Measurements from ENCODE around the gene ZNF428.
"Not testable (repeated sequence)": the region's sequence is repeated elsewhere in the genome, so short reads cannot be mapped to it uniquely, and the experiment has no call there.

ZNF428 gene

DNA sequence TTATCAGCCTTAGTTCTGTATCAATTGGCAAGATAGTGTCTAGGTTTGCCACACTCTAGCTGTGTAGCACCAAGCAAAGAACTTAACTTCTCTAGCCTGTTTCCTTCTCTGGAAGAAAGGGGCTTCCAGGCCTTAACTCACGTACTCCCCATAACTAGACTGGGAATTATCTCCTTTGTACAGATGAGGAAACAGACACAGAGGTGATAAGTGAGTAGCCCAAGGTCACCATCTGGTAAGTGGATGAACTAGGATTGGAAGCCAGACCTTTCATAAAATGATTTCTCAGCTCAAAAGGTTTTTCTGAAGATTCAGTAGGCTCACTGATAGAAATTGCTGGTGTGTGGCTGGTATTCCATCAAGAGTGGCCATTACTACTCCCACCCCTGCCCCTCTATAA, 3.1 kb downstream of the ZNF428 start:
- no peak for DNase-seq

GRCh38 chr19:43612374-43612773, 7.1 kb downstream of the ZNF428 start:
- no peak for DNase-seq

DNA sequence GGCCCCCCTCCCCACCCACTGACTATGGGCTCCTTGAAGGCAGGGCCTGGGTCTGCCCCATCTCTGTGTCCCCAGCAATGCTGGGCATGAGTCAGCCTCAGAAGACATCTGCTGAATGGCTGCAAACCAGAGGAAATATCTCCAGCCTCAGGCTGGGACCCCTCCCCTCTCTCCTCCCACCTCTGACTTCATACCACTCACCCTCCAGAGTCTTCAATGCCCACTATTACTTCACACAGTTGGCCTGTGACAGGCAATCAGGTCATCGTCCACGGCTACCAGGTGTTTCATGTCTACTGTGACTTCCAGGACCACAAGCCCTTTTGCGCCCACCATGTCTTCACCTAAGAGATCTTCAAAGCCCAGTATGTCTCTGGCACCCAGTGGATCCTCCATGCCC, 7.6 kb downstream of the ZNF428 start, which contains the start of gene SRRM5:
Gene SRRM5 (plus strand): TSS at position 301 of the 400 bp plus-strand sequence. CDS start 34 bp downstream, at position 335.
- no peak for DNase-seq

DNA sequence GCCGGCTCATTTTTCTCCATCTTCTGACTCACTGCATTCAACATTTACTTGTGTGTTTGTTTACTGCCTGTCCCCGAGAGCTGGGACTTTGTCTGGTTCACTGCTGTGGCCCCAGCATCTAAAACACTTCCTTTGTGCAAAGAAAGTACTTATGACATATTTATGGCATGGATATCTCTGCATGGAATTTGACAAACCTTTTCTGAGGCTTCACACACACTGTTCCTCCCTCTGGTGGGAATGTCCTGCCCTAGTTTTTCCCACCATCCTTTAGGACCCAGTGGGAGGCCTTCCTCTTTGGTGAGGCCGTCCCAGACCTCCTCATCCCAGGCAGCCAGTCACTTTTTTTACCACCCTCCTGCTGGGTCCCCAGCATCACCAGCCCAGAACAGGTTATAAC, 8.9 kb downstream of the ZNF428 start:
- DNase-seq, result no peak

- DNase-seq, result no peak
Observed at GRCh38 chr19:43609872-43610271, 9.6 kb downstream of the ZNF428 start.

DNA sequence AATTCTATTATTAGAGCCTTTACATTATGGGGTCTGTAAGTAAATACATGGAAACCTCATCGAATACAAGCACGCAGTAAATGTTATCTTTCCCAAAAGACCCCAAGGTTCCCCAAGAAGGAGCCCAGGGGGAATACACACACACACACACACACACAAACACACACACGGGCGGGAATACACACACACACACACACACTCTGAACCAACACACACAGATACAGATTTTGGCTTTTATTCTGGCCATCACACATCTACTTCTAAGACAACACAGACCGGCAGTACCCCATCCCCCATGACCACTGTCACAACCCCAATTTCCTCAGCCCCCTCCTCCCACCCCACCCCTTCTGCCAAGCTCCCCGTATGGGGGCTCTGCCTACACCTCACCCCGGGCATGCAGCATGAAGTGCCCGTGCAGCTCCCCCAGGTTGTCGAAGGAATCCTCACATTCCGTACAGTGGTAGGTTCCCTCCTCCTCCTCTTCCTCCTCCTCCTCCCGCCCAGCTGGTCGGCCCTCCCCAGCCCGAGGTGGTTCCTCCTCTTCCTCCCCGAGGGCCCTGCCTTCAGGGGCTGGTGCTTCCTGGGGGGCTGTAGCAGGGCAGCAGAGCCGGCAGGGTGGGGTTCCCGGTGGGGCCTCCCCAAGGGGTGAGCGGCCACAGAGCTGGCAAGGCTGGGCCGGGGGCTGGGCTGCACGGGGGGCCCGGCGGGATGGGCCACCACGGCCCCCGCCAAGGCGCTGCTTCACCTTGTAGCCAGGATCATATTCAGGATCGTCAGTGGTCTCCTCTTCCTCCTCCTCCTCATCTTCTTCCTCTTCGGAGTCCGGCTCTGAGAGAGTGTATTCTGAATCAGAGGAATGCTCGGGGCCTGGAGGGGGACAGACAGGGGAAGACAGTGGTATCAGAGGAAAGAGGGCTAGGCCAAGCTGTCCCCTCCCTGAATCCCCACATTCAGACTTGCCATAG, 11.9 kb downstream of the ZNF428 start:
- DNase-seq, result no peak

GRCh38 chr19:43606569-43607229, 12.7 kb downstream of the ZNF428 start:
- no peak for DNase-seq

- no peak for DNase-seq
Observed at GRCh38 chr19:43605875-43606568, 13.4 kb downstream of the ZNF428 start.

DNA sequence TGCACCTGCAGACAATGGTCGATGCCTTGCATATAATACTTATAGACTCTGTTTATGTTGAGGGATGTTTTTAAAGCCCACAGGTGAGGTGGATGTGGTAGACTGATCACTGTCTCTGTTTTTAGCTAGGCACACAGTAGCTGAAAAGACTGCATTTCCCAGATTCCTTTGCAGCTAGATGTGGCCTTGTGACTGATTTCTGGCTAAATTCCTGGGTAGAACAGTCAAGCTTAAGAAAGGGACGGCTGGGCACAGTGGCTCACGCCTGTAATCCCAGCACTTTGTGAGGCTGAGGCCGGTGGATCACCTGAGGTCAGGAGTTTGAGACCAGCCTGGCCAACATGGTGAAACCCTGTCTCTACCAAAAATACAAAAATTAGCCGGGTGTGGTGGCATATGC, 19.1 kb downstream of the ZNF428 start:
- not testable (repeated sequence) for DNase-seq

- no peak for DNase-seq
Observed at GRCh38 chr19:43599635-43600295, 19.7 kb downstream of the ZNF428 start.

DNA sequence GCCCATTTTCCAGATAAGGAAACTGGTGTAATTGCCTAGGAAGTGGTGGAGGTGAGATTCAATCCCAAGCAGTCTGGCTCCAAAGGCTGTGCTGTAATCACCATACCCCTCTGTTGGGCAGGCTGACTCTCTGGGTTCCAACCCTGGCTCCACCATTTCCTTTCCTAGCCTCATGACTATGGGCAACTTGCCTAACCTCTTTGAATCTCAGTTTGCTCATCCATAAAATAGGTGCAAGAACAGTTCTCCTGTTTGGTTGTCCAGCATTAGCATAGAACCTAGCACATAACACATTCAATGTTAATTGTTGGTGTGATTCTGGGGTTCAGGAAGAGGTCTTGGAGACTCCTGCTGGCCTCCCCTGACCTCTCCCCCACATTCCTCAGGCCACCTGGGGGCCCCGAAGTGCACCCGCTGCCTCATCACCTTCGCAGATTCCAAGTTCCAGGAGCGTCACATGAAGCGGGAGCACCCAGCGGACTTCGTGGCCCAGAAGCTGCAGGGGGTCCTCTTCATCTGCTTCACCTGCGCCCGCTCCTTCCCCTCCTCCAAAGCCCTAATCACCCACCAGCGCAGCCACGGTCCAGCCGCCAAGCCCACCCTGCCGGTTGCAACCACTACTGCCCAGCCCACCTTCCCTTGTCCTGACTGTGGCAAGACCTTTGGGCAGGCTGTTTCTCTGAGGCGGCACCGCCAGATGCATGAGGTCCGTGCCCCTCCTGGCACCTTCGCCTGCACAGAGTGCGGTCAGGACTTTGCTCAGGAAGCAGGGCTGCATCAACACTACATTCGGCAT, 20.8 kb downstream of the ZNF428 start:
- no peak for DNase-seq

DNA sequence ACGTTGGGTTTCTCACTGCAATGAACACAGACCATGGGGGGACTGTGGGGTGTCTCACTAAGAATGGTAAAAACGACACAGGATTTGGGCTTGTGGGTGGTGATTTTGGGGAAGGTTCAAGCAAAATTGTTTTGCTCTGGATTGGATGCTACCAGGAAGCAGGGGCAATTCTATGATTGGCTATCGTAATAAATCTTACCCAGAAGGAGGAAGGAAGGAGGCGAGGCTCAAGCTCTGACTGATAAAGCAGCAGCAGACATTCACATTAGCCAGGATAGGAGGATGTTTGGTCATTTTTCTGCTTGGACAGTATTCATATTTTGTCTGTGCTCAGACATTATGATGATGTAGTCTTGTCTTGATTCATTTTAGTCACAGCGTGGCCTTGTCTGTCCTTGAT, 21.6 kb downstream of the ZNF428 start:
- no peak for DNase-seq

DNA sequence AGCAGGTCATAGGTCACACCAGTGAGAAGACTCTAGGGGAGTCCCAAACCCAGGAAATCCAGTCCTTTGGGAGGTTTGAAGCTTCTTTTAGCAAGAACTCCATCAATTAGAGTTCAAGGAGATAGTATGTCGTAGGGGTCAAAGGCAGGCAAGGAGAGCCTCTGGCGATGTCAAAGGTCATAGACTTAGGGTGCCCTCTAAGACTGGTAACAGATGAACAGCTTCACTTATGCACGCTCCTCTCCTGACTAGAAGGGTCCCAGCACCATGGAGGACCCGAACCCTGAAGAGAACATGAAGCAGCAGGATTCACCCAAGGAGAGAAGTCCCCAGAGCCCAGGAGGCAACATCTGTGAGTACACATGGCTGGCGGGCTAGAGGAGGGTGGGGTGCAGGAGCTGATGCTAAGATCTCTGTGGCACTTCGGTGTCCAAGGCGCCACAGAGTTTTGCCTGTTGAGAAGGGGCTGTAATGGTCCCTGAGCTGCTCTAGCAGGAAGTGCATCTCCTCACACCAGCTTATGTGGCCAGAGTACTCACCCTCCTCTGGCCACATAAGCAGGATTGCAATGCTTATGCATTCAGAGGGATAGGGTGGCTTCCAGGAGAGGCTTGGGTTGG, 22.5 kb downstream of the ZNF428 start:
- no peak for DNase-seq

DNA sequence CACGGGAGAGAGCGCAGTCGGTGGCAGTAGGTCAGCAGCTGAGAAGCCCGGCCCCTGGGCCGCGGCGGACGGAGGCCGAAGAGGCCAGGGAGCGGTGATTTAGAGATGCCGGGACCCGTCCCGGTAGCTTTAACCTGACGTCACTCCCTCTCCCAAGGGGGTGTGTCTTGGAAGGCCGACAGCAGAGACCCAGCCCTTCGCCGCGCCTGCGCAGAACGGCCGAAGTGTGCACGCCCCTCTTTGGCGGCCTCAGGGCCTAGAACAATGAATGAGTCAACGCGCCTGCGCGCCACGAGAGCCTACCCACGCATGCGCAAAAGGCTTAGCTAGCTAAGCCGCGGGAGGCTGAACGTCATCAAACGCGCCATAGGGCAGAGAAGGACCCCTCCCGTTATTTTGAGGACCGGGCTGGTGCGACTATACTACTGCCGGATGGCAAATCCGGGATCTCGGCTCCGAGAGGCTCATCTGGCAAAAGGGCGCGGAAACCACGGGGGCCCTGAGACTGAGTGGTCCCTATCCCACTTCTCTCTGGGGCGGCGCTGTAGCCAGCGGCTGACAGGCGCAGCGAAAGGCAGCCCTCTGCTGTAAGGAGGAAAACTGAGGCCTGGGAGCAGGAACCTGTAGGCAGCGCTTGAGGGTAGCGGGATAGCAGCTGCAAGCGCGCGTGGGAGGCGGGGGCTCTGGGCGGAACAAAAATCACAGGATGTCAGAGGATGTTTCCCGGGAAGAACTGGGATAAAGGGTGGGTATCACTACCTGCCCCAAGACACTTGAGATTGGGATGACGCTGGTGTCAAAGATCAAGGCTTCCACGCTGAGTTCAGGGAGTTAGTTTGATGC, 23.2 kb downstream of the ZNF428 start, which contains the start of the genes IRGQ and ZNF576:
Gene IRGQ (minus strand): TSS at position 136 of the 843 bp plus-strand sequence. CDS start 796 bp downstream, outside the sequence.
Gene ZNF576 (plus strand): TSS at position 597 of the 843 bp plus-strand sequence. CDS start 514 bp downstream, outside the sequence.
- peak; percentile 100 for DNase-seq

- peak; percentile 32 for DNase-seq
Observed at GRCh38 chr19:43595605-43595998, 23.8 kb downstream of the ZNF428 start.

DNA sequence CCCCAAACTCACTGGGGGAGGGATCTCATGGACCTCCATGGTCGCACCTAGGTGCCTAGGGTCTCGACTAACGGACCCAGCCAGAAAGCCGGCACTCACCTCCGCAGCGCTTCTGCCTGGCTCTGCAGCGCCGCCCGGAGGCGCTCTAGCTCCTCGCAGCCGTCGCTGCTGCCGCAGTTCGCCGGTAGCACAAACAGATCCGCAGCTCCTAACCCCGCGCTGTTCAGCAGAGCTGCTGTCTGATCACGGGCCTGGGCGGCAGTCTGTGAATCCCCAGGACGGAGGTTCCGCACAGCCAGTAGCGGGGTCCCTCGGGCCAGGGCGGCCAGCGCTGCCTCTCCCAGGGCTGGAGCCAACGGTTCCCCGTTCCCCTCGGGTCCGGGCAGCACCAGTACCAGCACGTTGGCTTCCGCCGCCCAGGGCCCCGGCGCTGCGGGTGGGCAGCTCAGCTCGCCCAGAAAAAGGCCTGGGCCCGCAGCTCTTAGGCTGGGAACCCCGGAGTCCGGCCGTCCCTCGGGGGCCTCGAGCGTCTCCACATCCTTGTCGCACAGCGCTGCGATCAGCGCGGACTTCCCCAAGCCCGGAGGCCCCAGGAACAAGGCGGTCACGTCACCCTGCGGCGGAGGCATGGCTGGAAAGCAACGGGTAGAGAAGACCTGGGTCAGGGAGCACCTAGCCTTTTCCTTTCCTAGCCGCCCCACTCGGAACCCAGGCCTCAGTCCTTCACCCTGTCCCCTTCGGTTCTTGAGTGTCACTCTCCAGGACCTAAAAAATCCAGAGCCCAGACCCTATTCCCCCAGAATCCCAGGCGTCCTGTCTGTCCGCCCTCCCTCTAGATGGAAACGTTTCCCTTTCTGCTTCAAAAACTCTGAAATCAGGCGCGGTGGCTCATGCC, 24.5 kb downstream of the ZNF428 start:
- peak; percentile 73 for DNase-seq

GRCh38 chr19:43594081-43594697, 25.2 kb downstream of the ZNF428 start:
- DNase-seq, result no peak

DNA sequence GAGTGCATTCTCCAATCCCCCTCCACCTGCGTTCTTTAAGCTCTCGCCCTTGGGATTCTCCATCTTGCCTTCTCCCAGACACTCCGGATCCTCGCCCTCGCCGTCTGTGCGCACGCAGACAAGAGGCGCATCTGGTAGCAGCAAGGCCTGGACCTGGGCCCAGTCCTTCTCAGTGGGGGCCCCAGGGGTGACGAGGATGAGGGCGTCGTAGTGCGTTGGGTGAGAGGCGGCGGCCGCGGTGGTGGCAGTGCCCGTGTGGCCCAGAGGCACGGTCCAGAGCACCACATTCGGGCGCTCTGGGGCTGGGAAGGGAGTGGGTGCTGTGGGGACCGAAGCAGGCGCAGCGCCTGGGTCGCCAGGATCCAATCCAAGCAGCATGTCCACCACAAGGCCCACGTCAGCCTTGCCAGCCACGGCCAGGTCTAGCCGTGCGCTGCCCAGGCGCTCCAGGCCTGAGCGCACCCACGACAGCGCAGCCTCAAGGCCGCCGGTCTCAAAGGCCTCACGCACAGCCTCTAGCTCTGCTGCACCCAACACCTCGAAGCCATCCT, 26.6 kb downstream of the ZNF428 start:
- DNase-seq, result no peak

Measured in stimulated activated CD4-positive, alpha-beta T cell treated with anti-CD3 and anti-CD28 coated beads, Interleukin-4, amount 100 ng/mL, for 1 hour (primary cell).